Astrocyte (in vitro differentiated cells and primary cell): ENCODE data around the gene ERCC6. TPM values are rescaled to one million over a fixed set of nuclear protein-coding genes. Genes with fewer than 3 reads are reported as not detected.

ENCODE experiments used
- DNase-seq: peaks from one replicate; pipeline ENCODE4 v3.0.0-alpha.2; 2010; ENCODE audit warnings: low read depth
- FAIRE-seq: peaks from 2 replicates; lab custom pipeline; 2011; peaks lifted over from hg19 to GRCh38; lab: Jason Lieb, UNC
- H2AFZ ChIP-seq: 2 replicates; pipeline ENCODE4 v1.6.0; 2012; ENCODE audit warnings: low read depth, low read length, inconsistent platforms
- H3K27ac ChIP-seq: 2 replicates; pipeline ENCODE4 v1.5.1; 2011; ENCODE audit warnings: low read depth, low read length, inconsistent platforms
- H3K27me3 ChIP-seq: 2 replicates; pipeline ENCODE4 v1.6.0; 2011; ENCODE audit warnings: low read length, inconsistent platforms; ENCODE audit not compliant: insufficient read depth
- H3K36me3 ChIP-seq: 2 replicates; pipeline ENCODE4 v1.5.1; 2011; ENCODE audit warnings: low read length, inconsistent platforms; ENCODE audit not compliant: insufficient read depth
- H3K4me1 ChIP-seq: 2 replicates; pipeline ENCODE4 v1.5.1; 2011; ENCODE audit warnings: low read length, inconsistent platforms; ENCODE audit not compliant: insufficient read depth
- H3K4me2 ChIP-seq: 2 replicates; pipeline ENCODE4 v1.6.0; 2012; ENCODE audit warnings: low read length, inconsistent platforms
- H3K4me3 ChIP-seq: 2 replicates; pipeline ENCODE4 v1.5.1; 2011; ENCODE audit warnings: low read depth, mild to moderate bottlenecking, low read length, inconsistent platforms; ENCODE audit not compliant: insufficient read depth
- H3K79me2 ChIP-seq: 2 replicates; pipeline ENCODE4 v1.6.0; 2012; ENCODE audit warnings: mild to moderate bottlenecking, low read length, inconsistent platforms; ENCODE audit not compliant: insufficient read depth
- H3K9ac ChIP-seq: 2 replicates; pipeline ENCODE4 v1.6.0; 2012; ENCODE audit warnings: mild to moderate bottlenecking, low read length, inconsistent platforms
- H3K9me3 ChIP-seq: 2 replicates; pipeline ENCODE4 v1.5.1; 2012; ENCODE audit warnings: low read depth, mild to moderate bottlenecking, low read length, inconsistent platforms; ENCODE audit not compliant: insufficient read depth
- H4K20me1 ChIP-seq: 2 replicates; pipeline ENCODE4 v1.6.0; 2012; ENCODE audit warnings: low read length, inconsistent platforms; ENCODE audit not compliant: insufficient read depth
- H3K27ac Mint-ChIP-seq: one replicate; pipeline ENCODE4 v1.8.0; 2021; ENCODE audit warnings: mild to moderate bottlenecking, mixed read lengths; ENCODE audit not compliant: unreplicated experiment
- H3K27me3 Mint-ChIP-seq: one replicate; pipeline ENCODE4 v1.8.0; 2021; ENCODE audit warnings: low read depth, mixed read lengths; ENCODE audit not compliant: unreplicated experiment
- H3K36me3 Mint-ChIP-seq: one replicate; pipeline ENCODE4 v1.8.0; 2021; ENCODE audit warnings: low read depth, mixed read lengths; ENCODE audit not compliant: unreplicated experiment
- H3K4me1 Mint-ChIP-seq: one replicate; pipeline ENCODE4 v1.8.0; 2021; ENCODE audit warnings: low read depth, mixed read lengths; ENCODE audit not compliant: unreplicated experiment
- H3K4me3 Mint-ChIP-seq: one replicate; pipeline ENCODE4 v1.8.0; 2021; ENCODE audit warnings: mild to moderate bottlenecking, moderate library complexity, mixed read lengths; ENCODE audit not compliant: unreplicated experiment
- H3K9me3 Mint-ChIP-seq: one replicate; pipeline ENCODE4 v1.8.0; 2021; ENCODE audit warnings: mild to moderate bottlenecking, mixed read lengths; ENCODE audit not compliant: unreplicated experiment
- CTCF ChIP-seq: IDR thresholded peaks from 2 replicates; pipeline ENCODE4 v1.5.1; 2011; ENCODE audit warnings: low read depth, mild to moderate bottlenecking, inconsistent platforms, low read length, moderate library complexity; ENCODE audit not compliant: insufficient read depth
- EZH2 ChIP-seq: IDR thresholded peaks from 2 replicates; pipeline ENCODE4 v1.6.1; 2012; ENCODE audit warnings: mild to moderate bottlenecking, low read length, inconsistent platforms; ENCODE audit not compliant: insufficient read depth
- total RNA-seq: library from RNA; stranded (reverse); gene quantifications from 2 replicates; pipeline ENCODE4 v1.2.1, GENCODE V29; 2021

Gene ERCC6
- total RNA-seq, 1 donor from 2014 or later = 22.3 TPM

- Mint-ChIP-seq H3K27ac (no peak overlapping the region), H3K4me3 (no peak overlapping the region), H3K4me1 (peaks cover 14% of the 10 kb centered on the region)
Observed at GRCh38 chr10:49486009-49486408, 52.9 kb downstream of the ERCC6 start.

GRCh38 chr10:49484486-49485235, 54.3 kb downstream of the ERCC6 start:
- no peak overlapping the region for H3K27ac ChIP-seq
- Mint-ChIP-seq H3K36me3 (peaks cover 11% of the 10 kb centered on the region), H3K27me3 (no peaks in the 10 kb centered on the region), H3K9me3 (no peaks in the 10 kb centered on the region), H3K4me3 (no peak overlapping the region), H3K4me1 (peaks cover 14% of the 10 kb centered on the region), H3K27ac (no peak overlapping the region)
- H3K4me3 ChIP-seq = no peak overlapping the region
- H3K27me3 ChIP-seq = no peaks in the 10 kb centered on the region
- H3K9me3 ChIP-seq = no peaks in the 10 kb centered on the region
- DNase-seq = peak; percentile 66
- FAIRE-seq = no peak
- TF ChIP-seq CTCF (no peak), EZH2 (no peak)
- H3K9ac ChIP-seq = peak overlapping the region; percentile 5
- H3K4me1 ChIP-seq = peaks cover 10% of the 10 kb centered on the region
- H2AFZ ChIP-seq = no peak overlapping the region
- H3K4me2 ChIP-seq = peak overlapping the region; percentile 52
- H4K20me1 ChIP-seq = peaks cover 8% of the 10 kb centered on the region
- no peaks in the 10 kb centered on the region for H3K79me2 ChIP-seq
- peaks cover 11% of the 10 kb centered on the region for H3K36me3 ChIP-seq

More at GRCh38 chr10:49486009-49486408, 52.9 kb downstream of the ERCC6 start:
- no peak overlapping the region for H2AFZ ChIP-seq
- H3K4me2 ChIP-seq = no peak overlapping the region
- H3K27me3 ChIP-seq = no peaks in the 10 kb centered on the region
- peaks cover 1% of the 10 kb centered on the region for H3K36me3 ChIP-seq
- H4K20me1 ChIP-seq = peaks cover 8% of the 10 kb centered on the region
- H3K79me2 ChIP-seq = no peaks in the 10 kb centered on the region
- FAIRE-seq (no peak), DNase-seq (no peak)
- H3K36me3 Mint-ChIP-seq = peaks cover 7% of the 10 kb centered on the region
- H3K9me3 Mint-ChIP-seq = no peaks in the 10 kb centered on the region
- no peak overlapping the region for H3K4me3 ChIP-seq
- peaks cover 10% of the 10 kb centered on the region for H3K4me1 ChIP-seq
- H3K9me3 ChIP-seq = no peaks in the 10 kb centered on the region
- H3K27me3 Mint-ChIP-seq = no peaks in the 10 kb centered on the region
- H3K27ac ChIP-seq = no peak overlapping the region
- TF ChIP-seq CTCF = no peak
- no peak for TF ChIP-seq EZH2
- H3K9ac ChIP-seq = no peak overlapping the region

GRCh38 chr10:49478819-49479218, 60.1 kb downstream of the ERCC6 start:
- H3K4me2 ChIP-seq = no peak overlapping the region
- H3K4me3 Mint-ChIP-seq = no peak overlapping the region
- peaks cover 37% of the 10 kb centered on the region for H3K36me3 Mint-ChIP-seq
- H3K79me2 ChIP-seq = no peaks in the 10 kb centered on the region
- no peaks in the 10 kb centered on the region for H3K4me1 Mint-ChIP-seq
- H3K9me3 Mint-ChIP-seq = no peaks in the 10 kb centered on the region
- H3K36me3 ChIP-seq = peaks cover 28% of the 10 kb centered on the region
- H3K4me1 ChIP-seq = no peaks in the 10 kb centered on the region
- H4K20me1 ChIP-seq = no peaks in the 10 kb centered on the region
- no peaks in the 10 kb centered on the region for H3K9me3 ChIP-seq
- H3K27ac Mint-ChIP-seq = no peak overlapping the region
- no peaks in the 10 kb centered on the region for H3K27me3 ChIP-seq
- DNase-seq = no peak
- no peak overlapping the region for H3K4me3 ChIP-seq
- no peak overlapping the region for H3K9ac ChIP-seq
- TF ChIP-seq EZH2 (no peak), CTCF (no peak)
- no peak overlapping the region for H3K27ac ChIP-seq
- no peaks in the 10 kb centered on the region for H3K27me3 Mint-ChIP-seq
- no peak for FAIRE-seq
- H2AFZ ChIP-seq = no peak overlapping the region
